ENCODE data around the gene LAMA3. TPM values are rescaled to one million over a fixed set of nuclear protein-coding genes. Genes with fewer than 3 reads are reported as not detected.

LAMA3 gene
- total RNA-seq, 1 donor from 2014 or later = not detected

GRCh38 chr18:23825496-23825895 lies 136.2 kb downstream of the LAMA3 start:
- peaks cover 37% of the 10 kb centered on the region for H3K4me1 Mint-ChIP-seq
- H3K27ac Mint-ChIP-seq = no peak overlapping the region
- H3K4me3 Mint-ChIP-seq = no peak overlapping the region

GRCh38 chr18:23825978-23826405 lies 136.7 kb downstream of the LAMA3 start:
- intact Hi-C loops (cut with micrococcal nuclease) = loop anchor here (5.0 kb wide), 4 partner anchors 91 to 291 kb away; partner anchors contain the start of gene TTC39C
- H3K9me3 Mint-ChIP-seq = no peaks in the 10 kb centered on the region
- H3K27me3 Mint-ChIP-seq = peaks cover 10% of the 10 kb centered on the region
- DNase-seq = peak; percentile 67
- H3K27ac Mint-ChIP-seq = peak overlapping the region; percentile 48
- H3K36me3 Mint-ChIP-seq (ENCODE audit: low read depth) = no peaks in the 10 kb centered on the region
- peaks cover 37% of the 10 kb centered on the region for H3K4me1 Mint-ChIP-seq
- peak overlapping the region; percentile 15 for H3K4me3 Mint-ChIP-seq

More at GRCh38 chr18:23825496-23825895, 136.2 kb downstream of the LAMA3 start:
- Mint-ChIP-seq H3K36me3 (ENCODE audit: low read depth) (no peaks in the 10 kb centered on the region), H3K9me3 (no peaks in the 10 kb centered on the region), H3K27me3 (peaks cover 15% of the 10 kb centered on the region)
- DNase-seq = no peak
- intact Hi-C loops (cut with micrococcal nuclease) = loop anchor here (5.0 kb wide), 4 partner anchors 92 to 292 kb away; partner anchors contain the start of gene TTC39C

GRCh38 chr18:23826850-23827620 lies 137.8 kb downstream of the LAMA3 start:
- Mint-ChIP-seq H3K4me3 (no peak overlapping the region), H3K27me3 (peaks cover 5% of the 10 kb centered on the region), H3K36me3 (ENCODE audit: low read depth) (no peaks in the 10 kb centered on the region), H3K4me1 (peaks cover 37% of the 10 kb centered on the region), H3K9me3 (no peaks in the 10 kb centered on the region), H3K27ac (peak overlapping the region; percentile 52)
- no peak for DNase-seq
- intact Hi-C loops (cut with micrococcal nuclease) = loop anchor here (5.0 kb wide), 4 partner anchors 90 to 290 kb away; partner anchors contain the start of gene TTC39C

- H3K36me3 Mint-ChIP-seq (ENCODE audit: low read depth) = no peaks in the 10 kb centered on the region
- no peaks in the 10 kb centered on the region for H3K9me3 Mint-ChIP-seq
- H3K27me3 Mint-ChIP-seq = peaks cover 4% of the 10 kb centered on the region
- DNase-seq = no peak
- peaks cover 37% of the 10 kb centered on the region for H3K4me1 Mint-ChIP-seq
- H3K4me3 Mint-ChIP-seq = no peak overlapping the region
- peak overlapping the region; percentile 30 for H3K27ac Mint-ChIP-seq
- intact Hi-C loops (cut with micrococcal nuclease) = loop anchor here (5.0 kb wide), 4 partner anchors 90 to 290 kb away; partner anchors contain the start of gene TTC39C
Measured at GRCh38 chr18:23827681-23828080, 138.4 kb downstream of the LAMA3 start.

- Mint-ChIP-seq H3K4me1 (peaks cover 37% of the 10 kb centered on the region), H3K27me3 (peaks cover 3% of the 10 kb centered on the region), H3K4me3 (no peak overlapping the region), H3K9me3 (no peaks in the 10 kb centered on the region), H3K27ac (peak overlapping the region; percentile 79), H3K36me3 (ENCODE audit: low read depth) (no peaks in the 10 kb centered on the region)
- intact Hi-C loops (cut with micrococcal nuclease) = loop anchor here (5.0 kb wide), 4 partner anchors 89 to 289 kb away; partner anchors contain the start of gene TTC39C
- peak; percentile 89 for DNase-seq
Measured at GRCh38 chr18:23828426-23828825, 139.2 kb downstream of the LAMA3 start.

GRCh38 chr18:23832911-23833310 lies 143.7 kb downstream of the LAMA3 start:
- DNase-seq = no peak
- Mint-ChIP-seq H3K4me1 (peaks cover 15% of the 10 kb centered on the region), H3K36me3 (ENCODE audit: low read depth) (no peaks in the 10 kb centered on the region), H3K27ac (no peak overlapping the region), H3K9me3 (no peaks in the 10 kb centered on the region), H3K4me3 (no peak overlapping the region), H3K27me3 (no peaks in the 10 kb centered on the region)
- intact Hi-C loops (cut with micrococcal nuclease) = no loop called here

- Mint-ChIP-seq H3K36me3 (ENCODE audit: low read depth) (no peaks in the 10 kb centered on the region), H3K27me3 (no peaks in the 10 kb centered on the region), H3K9me3 (no peaks in the 10 kb centered on the region), H3K4me3 (no peak overlapping the region), H3K4me1 (peaks cover 11% of the 10 kb centered on the region), H3K27ac (no peak overlapping the region)
- intact Hi-C loops (cut with micrococcal nuclease) = no loop called here
- DNase-seq = no peak
Measured at GRCh38 chr18:23833714-23834113, 144.5 kb downstream of the LAMA3 start.

GRCh38 chr18:23835091-23835490 lies 145.8 kb downstream of the LAMA3 start:
- Mint-ChIP-seq H3K27me3 (no peaks in the 10 kb centered on the region), H3K27ac (no peak overlapping the region), H3K9me3 (no peaks in the 10 kb centered on the region), H3K4me3 (no peak overlapping the region), H3K4me1 (peaks cover 9% of the 10 kb centered on the region), H3K36me3 (ENCODE audit: low read depth) (no peaks in the 10 kb centered on the region)
- DNase-seq = no peak
- intact Hi-C loops (cut with micrococcal nuclease) = no loop called here

GRCh38 chr18:23835506-23835905 lies 146.3 kb downstream of the LAMA3 start:
- Mint-ChIP-seq H3K27me3 (no peaks in the 10 kb centered on the region), H3K4me3 (no peak overlapping the region), H3K9me3 (no peaks in the 10 kb centered on the region), H3K4me1 (peaks cover 9% of the 10 kb centered on the region), H3K36me3 (ENCODE audit: low read depth) (no peaks in the 10 kb centered on the region), H3K27ac (no peak overlapping the region)
- intact Hi-C loops (cut with micrococcal nuclease) = no loop called here
- DNase-seq = no peak

GRCh38 chr18:23837591-23837990 lies 148.3 kb downstream of the LAMA3 start:
- DNase-seq = no peak
- no peaks in the 10 kb centered on the region for H3K27me3 Mint-ChIP-seq
- H3K9me3 Mint-ChIP-seq = no peaks in the 10 kb centered on the region

GRCh38 chr18:23838233-23838632 lies 149.0 kb downstream of the LAMA3 start:
- Mint-ChIP-seq H3K27ac (no peak overlapping the region), H3K4me3 (no peak overlapping the region), H3K9me3 (no peaks in the 10 kb centered on the region), H3K4me1 (peaks cover 9% of the 10 kb centered on the region), H3K36me3 (ENCODE audit: low read depth) (no peaks in the 10 kb centered on the region), H3K27me3 (peaks cover 3% of the 10 kb centered on the region)
- no peak for DNase-seq
- intact Hi-C loops (cut with micrococcal nuclease) = no loop called here

More at GRCh38 chr18:23837591-23837990, 148.3 kb downstream of the LAMA3 start:
- Mint-ChIP-seq H3K27ac (no peak overlapping the region), H3K4me3 (no peak overlapping the region), H3K36me3 (ENCODE audit: low read depth) (no peaks in the 10 kb centered on the region), H3K4me1 (peaks cover 9% of the 10 kb centered on the region)
- intact Hi-C loops (cut with micrococcal nuclease) = no loop called here

GRCh38 chr18:23838801-23839366 lies 149.6 kb downstream of the LAMA3 start:
- Mint-ChIP-seq H3K9me3 (no peaks in the 10 kb centered on the region), H3K4me1 (peaks cover 9% of the 10 kb centered on the region), H3K36me3 (ENCODE audit: low read depth) (no peaks in the 10 kb centered on the region), H3K27me3 (peaks cover 3% of the 10 kb centered on the region), H3K4me3 (no peak overlapping the region), H3K27ac (no peak overlapping the region)
- intact Hi-C loops (cut with micrococcal nuclease) = no loop called here
- DNase-seq = no peak

- intact Hi-C loops (cut with micrococcal nuclease) = no loop called here
- Mint-ChIP-seq H3K4me1 (peaks cover 7% of the 10 kb centered on the region), H3K27ac (no peak overlapping the region), H3K27me3 (peaks cover 5% of the 10 kb centered on the region), H3K9me3 (no peaks in the 10 kb centered on the region), H3K36me3 (ENCODE audit: low read depth) (no peaks in the 10 kb centered on the region), H3K4me3 (no peak overlapping the region)
- no peak for DNase-seq
Measured at GRCh38 chr18:23842305-23842704, 153.1 kb downstream of the LAMA3 start.

GRCh38 chr18:23844991-23845680 lies 155.9 kb downstream of the LAMA3 start:
- no peaks in the 10 kb centered on the region for H3K9me3 Mint-ChIP-seq
- no peak for DNase-seq
- H3K27ac Mint-ChIP-seq = no peak overlapping the region
- H3K27me3 Mint-ChIP-seq = peaks cover 5% of the 10 kb centered on the region
- peaks cover 2% of the 10 kb centered on the region for H3K4me1 Mint-ChIP-seq
- intact Hi-C loops (cut with micrococcal nuclease) = no loop called here
- H3K4me3 Mint-ChIP-seq = no peak overlapping the region
- no peaks in the 10 kb centered on the region for H3K36me3 Mint-ChIP-seq (ENCODE audit: low read depth)

Measured in activated CD4-positive, alpha-beta T cell treated with anti-CD3 and anti-CD28 coated beads, Interleukin-2, amount 10 ng/mL, durations not matched to agents 24 days and 14 days (primary cell).